HG02678 (cell line): ENCODE data around the gene IPO7.
"Not testable (repeated sequence)": the region's sequence is repeated elsewhere in the genome, so short reads cannot be mapped to it uniquely, and the experiment has no call there.

ENCODE experiments used
- ATAC-seq: cut with Tn5 transposase; IDR thresholded peaks from one replicate; pipeline ENCODE4 v1.9.1; 2021; ENCODE audit warnings: mild to moderate bottlenecking, moderate library complexity; ENCODE audit not compliant: unreplicated experiment

The IPO7 gene

DNA sequence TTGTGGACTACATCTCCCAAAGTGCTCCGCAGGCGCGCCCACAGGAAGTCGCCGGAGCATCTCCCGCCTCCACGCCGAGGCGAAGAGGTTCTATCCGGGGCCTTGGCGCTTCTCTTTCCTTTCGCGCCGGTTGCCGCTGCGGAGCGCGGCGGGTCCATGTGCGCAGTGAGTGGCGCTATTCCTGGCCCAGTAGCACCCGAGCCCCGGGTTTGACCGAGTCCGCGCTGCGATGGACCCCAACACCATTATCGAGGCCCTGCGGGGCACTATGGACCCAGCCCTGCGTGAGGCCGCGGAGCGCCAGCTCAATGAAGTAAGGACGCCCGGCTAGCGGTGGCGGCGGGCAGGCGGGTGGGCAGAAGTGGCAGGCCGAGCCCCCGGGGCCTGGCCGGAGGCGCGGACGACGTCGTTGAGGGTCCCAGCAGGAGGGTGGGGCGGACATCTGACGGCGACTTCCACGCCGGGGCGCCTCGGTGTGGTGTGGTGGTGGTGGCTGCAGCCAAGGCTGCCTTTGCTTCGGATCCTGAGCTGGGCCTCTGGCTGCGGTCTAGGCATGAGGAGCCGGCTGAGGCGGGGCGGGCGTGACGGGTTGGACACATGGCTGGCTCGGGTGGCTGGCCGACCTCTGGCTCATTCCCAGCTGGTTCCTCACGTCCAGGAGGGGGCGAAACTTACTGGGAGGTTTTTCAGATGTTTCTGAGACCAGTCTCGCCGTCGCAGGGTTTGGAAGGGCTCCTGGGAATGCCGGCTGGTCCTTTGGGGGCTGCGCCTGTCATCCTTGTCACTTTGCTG lies at the start of gene IPO7:
IPO7 (plus strand) TSS at position 118 of the 792 bp plus-strand sequence; CDS start at position 230, 112 bp downstream.
- ATAC-seq, result peak; percentile 91

DNA sequence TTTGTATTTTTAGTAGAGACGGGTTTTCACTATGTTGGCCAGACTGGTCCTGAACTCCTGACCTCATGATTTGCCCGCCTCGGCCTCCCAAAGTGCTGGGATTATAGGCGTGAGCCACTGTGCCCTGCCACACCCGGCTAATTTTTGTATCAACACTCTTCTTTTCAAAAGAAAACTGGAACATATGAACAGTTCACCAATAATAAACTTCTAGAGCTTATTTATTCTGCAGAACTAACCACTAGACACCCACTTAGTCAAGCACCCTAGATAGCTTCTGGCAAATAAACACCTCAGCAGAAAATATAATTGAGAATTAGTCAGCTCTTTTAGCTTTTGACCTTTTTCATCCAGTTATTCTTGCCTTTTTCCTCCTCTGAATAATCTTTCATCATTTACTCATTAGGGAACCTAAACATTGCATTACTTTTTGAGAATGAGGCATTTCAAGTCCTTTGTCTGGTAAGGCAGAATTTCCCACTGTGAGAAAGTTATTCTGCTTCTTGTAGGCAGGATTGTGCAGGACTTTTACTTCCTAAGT lies 42.7 kb upstream of the IPO7 start:
- ATAC-seq, result no peak

DNA sequence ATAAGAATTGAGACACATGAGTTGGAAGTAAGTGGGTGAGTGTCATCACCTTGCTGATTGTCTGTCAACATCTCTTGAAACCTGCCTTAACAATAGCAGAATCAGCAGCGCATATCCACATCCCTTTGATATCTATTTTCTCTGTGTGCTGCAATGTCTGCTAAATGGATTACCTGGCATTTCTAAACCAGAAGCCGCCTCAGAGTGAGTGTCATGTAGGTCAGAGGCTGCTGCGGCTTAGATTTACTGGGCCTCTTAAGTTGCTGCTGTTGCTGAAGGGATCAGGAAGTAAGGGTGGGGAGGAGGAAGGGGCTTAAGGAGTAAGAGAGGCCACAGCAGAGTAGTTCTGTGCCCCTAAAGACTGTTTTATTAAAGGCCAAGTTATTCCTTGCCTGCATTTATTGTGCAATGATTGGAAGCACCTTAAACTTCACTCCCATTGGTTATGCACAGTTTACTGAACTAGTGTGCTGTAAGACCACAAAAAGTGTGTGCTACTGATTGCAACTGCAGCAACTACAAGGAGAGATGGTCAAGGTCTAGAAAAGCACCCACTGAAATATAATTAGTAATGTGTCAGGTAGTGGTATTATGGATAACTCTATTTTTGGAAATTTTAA lies 40.3 kb upstream of the IPO7 start:
- no peak for ATAC-seq

DNA sequence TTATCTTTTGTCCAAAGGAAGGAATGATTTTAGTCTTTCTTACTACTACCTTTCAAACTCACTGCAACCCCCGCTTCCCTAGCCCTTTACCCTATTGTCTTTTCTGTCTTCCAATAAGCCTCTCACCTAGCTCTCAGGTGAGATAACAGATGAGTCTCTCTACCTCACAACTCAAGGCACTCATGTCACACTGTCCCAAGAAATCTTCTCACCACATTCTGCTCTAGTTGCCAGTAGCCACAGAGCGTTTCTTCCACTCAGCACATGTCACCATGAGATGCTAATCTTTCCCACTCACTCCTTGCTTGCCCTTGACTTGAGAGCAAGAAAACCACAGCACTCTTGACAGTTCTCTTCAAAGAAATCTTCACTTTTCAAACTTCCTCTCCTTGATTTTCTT lies 37.4 kb upstream of the IPO7 start:
- ATAC-seq, result no peak

DNA sequence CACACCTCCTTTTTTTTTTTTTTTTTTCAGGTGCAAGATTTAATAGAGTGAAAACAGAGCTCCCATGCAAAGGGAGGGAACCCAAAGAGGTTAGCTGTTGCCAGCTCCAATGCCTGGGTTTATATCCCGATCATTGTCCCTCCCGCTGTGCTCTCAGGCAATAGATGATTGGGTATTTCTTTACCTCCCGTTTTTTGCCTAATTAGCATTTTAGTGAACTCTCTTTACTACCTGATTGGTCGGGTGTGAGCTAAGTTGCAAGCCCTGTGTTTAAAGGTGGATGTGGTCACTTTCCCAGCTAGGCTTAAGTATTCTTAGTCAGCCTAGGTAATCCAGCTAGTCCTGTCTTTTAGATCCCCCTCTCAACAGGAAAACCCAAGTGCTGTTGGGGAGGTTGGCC lies 36.7 kb upstream of the IPO7 start:
- not testable (repeated sequence) for ATAC-seq

DNA sequence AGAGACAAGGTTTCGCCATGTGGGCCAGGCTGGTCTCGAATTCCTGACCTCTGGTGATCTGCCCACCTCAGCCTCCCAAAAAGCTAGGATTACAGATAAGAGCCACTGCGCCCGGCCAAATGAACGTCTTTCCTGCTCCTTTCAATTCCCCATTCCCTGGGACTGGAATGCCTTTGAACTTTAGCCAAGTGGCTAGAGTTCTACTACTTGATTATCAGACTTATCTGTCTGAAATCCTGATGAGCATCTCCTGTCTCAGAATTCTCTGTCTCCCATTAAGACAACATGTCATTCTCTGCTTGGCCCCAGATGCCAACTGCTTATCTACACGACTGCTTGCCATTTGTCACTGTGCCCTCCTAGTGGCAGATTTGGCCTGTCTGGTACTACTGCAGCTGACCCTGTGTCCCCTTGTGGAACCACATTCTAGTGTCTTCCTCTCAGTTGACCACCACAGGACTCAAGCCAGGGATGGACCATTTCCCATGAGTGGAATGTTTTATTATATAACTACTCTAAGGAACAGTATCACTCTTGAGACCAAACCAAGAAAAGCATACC lies 33.1 kb upstream of the IPO7 start:
- ATAC-seq, result no peak

- ATAC-seq, result no peak
These were observed 27.4 kb upstream of the IPO7 start for GRCh38 chr11:9357041-9357440.

DNA sequence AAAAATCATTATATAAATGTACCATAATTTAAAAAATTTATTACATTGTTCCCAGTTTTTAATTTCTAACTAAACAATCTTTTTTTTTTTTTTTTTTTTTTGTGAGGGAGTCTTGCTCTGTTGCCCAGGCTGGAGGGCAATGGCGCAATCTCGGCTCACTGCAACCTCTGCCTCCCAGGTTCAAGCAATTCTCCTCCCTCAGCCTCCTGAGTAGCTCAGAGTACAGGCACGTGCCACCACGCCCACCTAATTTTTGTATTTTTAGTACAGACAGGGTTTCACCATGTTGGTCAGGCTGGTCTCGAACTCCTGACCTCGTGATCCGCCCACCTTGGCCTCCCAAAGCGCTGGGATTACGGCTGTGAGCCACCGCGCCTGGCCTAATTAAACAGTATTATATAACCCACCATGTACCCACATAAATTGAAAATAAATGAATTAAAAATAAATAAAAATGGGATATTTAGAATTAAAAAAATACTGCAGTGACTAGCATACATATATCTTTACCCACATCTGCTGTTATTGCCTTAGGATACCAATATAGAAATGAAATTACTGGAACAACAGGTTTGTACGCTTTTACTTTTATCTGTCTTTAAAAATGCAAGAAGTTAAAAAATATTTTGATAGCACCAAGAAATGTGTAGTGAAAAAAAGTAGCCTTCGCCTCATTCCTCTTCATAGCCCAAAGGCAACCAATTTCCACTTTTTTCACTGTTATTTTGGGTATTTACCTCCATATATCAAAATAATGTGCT lies 23.4 kb upstream of the IPO7 start:
- ATAC-seq, result not testable (repeated sequence)

- ATAC-seq, result no peak
These were observed 22.0 kb upstream of the IPO7 start for GRCh38 chr11:9362393-9362863.

DNA sequence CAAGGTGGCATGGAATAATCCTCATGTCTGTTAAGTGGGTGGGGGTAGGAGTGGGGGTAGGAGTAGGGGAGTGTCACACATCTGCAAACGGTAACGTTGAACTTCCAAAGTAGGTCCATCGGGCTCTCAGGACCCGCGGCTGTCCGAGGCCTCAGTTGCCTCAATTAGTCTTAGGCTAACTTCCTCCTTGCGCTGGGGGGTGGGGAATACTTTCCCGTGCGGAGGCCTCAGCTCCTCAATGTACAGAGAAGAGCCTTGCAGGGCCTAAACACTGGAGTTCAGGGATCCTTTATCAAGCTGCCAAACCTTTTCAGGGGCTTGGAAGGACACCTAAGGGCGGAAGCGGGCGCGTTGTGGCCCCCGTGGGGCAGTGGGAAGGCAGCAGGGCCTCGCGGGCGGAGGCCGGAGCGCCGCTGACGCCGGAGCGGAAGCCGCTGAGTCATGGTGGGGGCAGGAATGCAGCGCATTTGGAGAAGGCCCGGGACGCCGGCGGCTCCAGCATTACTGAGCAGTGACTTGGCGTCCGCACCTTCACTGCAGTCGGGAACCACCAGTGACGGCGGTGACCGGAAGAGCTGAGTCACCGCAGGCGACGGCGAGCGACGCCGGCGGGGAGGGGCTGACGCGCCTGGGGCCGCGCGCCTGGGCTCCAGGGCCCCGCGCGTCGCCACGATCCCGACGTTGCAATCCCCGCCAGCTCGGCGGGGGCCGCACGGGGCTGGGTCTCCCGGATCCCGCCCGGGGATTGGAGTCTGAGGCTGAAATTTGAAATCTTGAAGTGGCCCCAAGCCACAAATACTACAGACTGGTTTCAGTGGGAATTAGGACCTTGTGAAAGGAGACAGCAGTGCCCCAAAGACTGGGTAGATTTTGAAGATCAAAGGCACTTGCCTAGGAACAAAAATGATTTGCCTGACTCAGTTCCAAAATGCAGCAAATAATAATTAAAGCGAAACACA lies 20.2 kb upstream of the IPO7 start:
- ATAC-seq, result peak; percentile 98

- ATAC-seq, result no peak
These were observed 16.9 kb upstream of the IPO7 start for GRCh38 chr11:9367551-9367950.

DNA sequence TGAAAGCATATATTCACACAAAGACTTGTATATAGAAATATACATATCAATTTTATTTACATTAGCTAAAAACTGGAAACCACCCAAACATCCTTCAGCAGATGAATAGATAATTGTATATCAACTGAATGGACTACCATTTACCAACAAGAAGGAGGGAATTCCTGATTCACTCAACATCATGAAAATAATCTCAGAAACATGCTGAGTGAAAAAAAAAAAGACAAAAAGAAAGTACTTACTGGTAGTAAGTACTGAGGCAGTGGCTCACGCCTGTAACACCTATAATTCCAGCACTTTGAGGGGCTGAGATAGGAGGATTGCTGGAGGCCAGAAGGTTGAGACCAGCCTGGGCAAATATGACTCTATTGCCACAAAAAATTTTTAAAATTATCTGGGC lies 7.4 kb upstream of the IPO7 start:
- no peak for ATAC-seq

DNA sequence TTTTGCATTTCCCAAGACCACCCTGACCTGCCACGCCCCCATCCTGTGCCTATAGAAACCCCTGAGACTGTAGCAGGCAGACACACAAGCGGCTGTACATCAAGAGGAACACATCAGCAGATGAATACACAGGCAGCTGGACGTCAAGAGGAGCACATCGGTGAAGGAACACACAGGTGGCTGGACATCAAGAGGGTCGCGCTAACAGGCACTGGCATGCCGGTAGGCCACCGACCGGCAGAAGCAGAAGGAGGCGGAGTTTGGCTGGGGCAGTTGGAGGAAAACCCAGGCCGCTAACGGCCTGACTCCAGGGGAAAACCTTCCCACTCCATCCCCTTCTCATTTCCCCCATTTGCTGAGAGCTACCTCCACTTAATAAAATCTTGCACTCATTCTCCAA lies 5.4 kb upstream of the IPO7 start:
- no peak for ATAC-seq

- ATAC-seq, result no peak
These were observed 3.7 kb upstream of the IPO7 start for GRCh38 chr11:9380773-9381172.

- peak; percentile 10 for ATAC-seq
These were observed 961 bp downstream of the IPO7 start for GRCh38 chr11:9385327-9385899.

- ATAC-seq, result no peak
These were observed 1.6 kb downstream of the IPO7 start for GRCh38 chr11:9386086-9386485.

GRCh38 chr11:9386901-9387300 lies 2.4 kb downstream of the IPO7 start:
- ATAC-seq, result no peak

DNA sequence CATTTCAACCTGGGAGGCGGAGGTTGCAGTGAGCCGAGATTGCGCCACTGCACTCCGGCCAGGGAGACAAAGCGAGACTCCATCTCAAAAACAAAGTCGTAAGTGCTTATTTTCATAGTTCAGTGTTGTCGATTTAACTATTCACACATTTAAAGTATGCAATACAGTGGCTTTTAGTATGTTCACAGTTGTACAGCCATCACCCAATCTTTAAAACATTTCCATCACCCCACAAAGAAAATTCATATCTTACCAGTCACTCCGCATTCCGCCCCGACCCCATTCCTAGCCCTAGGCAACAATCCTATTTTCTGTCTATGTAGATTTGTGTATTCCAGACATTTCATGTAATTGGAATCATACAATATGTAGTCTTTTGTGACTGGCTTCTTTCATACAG lies 11.9 kb downstream of the IPO7 start:
- no peak for ATAC-seq

- peak; percentile 63 for ATAC-seq
These were observed 12.3 kb downstream of the IPO7 start for GRCh38 chr11:9396752-9397151.
